Naive thymus-derived CD4-positive, alpha-beta T cell (primary cell): Measurements from ENCODE around the gene GTPBP10. TPM values are rescaled to one million over a fixed set of nuclear protein-coding genes. Genes with fewer than 3 reads are reported as not detected.

Source experiments
- ATAC-seq: fragments of 150-1000 bp; cut with Tn5 transposase; 2 replicates; pipeline ENCODE4 v1.10.0; 2021; ENCODE audit warnings: mild to moderate bottlenecking, moderate library complexity
- CTCF ChIA-PET: fragments of 350-600 bp; sonication (Branson Sonifier 250); formaldehyde crosslinking; loops from one replicate; lab custom pipeline; 2021; ENCODE audit warnings: antibody characterized with exemption; lab: Charles Lee
- POLR2A ChIA-PET: fragments of 350-600 bp; sonication (Branson Sonifier 250); formaldehyde crosslinking; loops from one replicate; lab custom pipeline; 2021; ENCODE audit warnings: antibody characterized with exemption, inconsistent platforms; lab: Charles Lee
- DNase-seq, 9 donors: peaks; one replicate each; pipeline versions ENCODE4 v3.0.0 to v3.0.0-alpha.2; 2020 to 2022; ENCODE audit warnings: mixed read lengths in 1 of 9
- H3K27ac ChIP-seq: one replicate; pipeline ENCODE4 v1.7.0; 2013; ENCODE audit warnings: mild to moderate bottlenecking, low read depth, low read length, moderate library complexity
- H3K27me3 ChIP-seq, 2 donors: one replicate each; pipeline ENCODE4 v1.7.0; 2013; ENCODE audit warnings: low read length in 2 of 2, mild to moderate bottlenecking in 2 of 2, moderate library complexity in 2 of 2; ENCODE audit not compliant: control insufficient read depth in 2 of 2, insufficient read depth in 2 of 2
- H3K36me3 ChIP-seq, 3 experiments: 1 replicate in 2 of 3; 2 replicates in 1 of 3; pipeline ENCODE4 v1.7.0; 2013; ENCODE audit warnings: low read length in 3 of 3, mild to moderate bottlenecking in 3 of 3, moderate library complexity in 1 of 3; ENCODE audit not compliant: insufficient read depth in 3 of 3, control insufficient read depth in 2 of 3
- H3K4me1 ChIP-seq, 2 donors: one replicate each; pipeline ENCODE4 v1.7.0; 2013; ENCODE audit warnings: low read length in 2 of 2, mild to moderate bottlenecking in 2 of 2, moderate library complexity in 1 of 2; ENCODE audit not compliant: control insufficient read depth in 2 of 2, insufficient read depth in 2 of 2
- H3K4me3 ChIP-seq: 2 replicates; pipeline ENCODE4 v1.7.0; 2013; ENCODE audit warnings: mild to moderate bottlenecking, low read length
- H3K9me3 ChIP-seq, 3 experiments: 1 replicate in 2 of 3; 2 replicates in 1 of 3; pipeline ENCODE4 v1.7.0; 2013; ENCODE audit warnings: low read length in 3 of 3; ENCODE audit not compliant: control insufficient read depth in 2 of 3
- H3K27ac Mint-ChIP-seq, 9 donors: one replicate each; pipeline ENCODE4 v1.8.0; 2020 to 2022; ENCODE audit warnings: mixed read lengths in 9 of 9, mild to moderate bottlenecking in 8 of 9, moderate library complexity in 5 of 9, inconsistent platforms in 2 of 9
- H3K27me3 Mint-ChIP-seq, 5 donors: one replicate each; pipeline ENCODE4 v1.8.0; 2021 to 2022; ENCODE audit warnings: mixed read lengths in 5 of 5, mild to moderate bottlenecking in 1 of 5
- H3K36me3 Mint-ChIP-seq, 5 donors: one replicate each; pipeline ENCODE4 v1.8.0; 2020 to 2022; ENCODE audit warnings: mixed read lengths in 5 of 5, mild to moderate bottlenecking in 3 of 5, inconsistent platforms in 1 of 5
- H3K4me1 Mint-ChIP-seq, 7 donors: one replicate each; pipeline ENCODE4 v1.8.0; 2020 to 2022; ENCODE audit warnings: mixed read lengths in 7 of 7, mild to moderate bottlenecking in 3 of 7, inconsistent platforms in 1 of 7
- H3K4me3 Mint-ChIP-seq, 10 donors: one replicate each; pipeline ENCODE4 v1.8.0; 2020 to 2022; ENCODE audit warnings: mild to moderate bottlenecking in 10 of 10, mixed read lengths in 10 of 10, moderate library complexity in 6 of 10, inconsistent platforms in 2 of 10
- H3K9me3 Mint-ChIP-seq, 11 donors: one replicate each; pipeline ENCODE4 v1.8.0; 2020 to 2022; ENCODE audit warnings: mixed read lengths in 11 of 11, mild to moderate bottlenecking in 4 of 11, inconsistent platforms in 1 of 11, moderate library complexity in 1 of 11
- intact Hi-C, 2 donors: fragments of 100-400 bp; cut with micrococcal nuclease; formaldehyde crosslinking; loops; one replicate each; pipeline ENCODE4 v1.15.1; 2023
- polyA plus RNA-seq, 2 donors: library from polyadenylated mRNA; unstranded; fragments of 300-500 nt; fragmentation: Illumina TruSeq; gene quantifications; one replicate each; pipeline ENCODE4 v1.2.3, GENCODE V29; 2021
- total RNA-seq, 6 experiments: library from RNA in 5 of 6; stranded (reverse) in 5 of 6; gene quantifications; 1 replicate in 5 of 6; 2 replicates in 1 of 6; pipeline ENCODE4 v1.2.3 and lab custom pipeline; 2021 to 2026

GTPBP10 gene
- total and polyA plus RNA-seq, 7 experiments from 2014 or later, result 21.5 to 51.4 (median 42.1) TPM

DNA sequence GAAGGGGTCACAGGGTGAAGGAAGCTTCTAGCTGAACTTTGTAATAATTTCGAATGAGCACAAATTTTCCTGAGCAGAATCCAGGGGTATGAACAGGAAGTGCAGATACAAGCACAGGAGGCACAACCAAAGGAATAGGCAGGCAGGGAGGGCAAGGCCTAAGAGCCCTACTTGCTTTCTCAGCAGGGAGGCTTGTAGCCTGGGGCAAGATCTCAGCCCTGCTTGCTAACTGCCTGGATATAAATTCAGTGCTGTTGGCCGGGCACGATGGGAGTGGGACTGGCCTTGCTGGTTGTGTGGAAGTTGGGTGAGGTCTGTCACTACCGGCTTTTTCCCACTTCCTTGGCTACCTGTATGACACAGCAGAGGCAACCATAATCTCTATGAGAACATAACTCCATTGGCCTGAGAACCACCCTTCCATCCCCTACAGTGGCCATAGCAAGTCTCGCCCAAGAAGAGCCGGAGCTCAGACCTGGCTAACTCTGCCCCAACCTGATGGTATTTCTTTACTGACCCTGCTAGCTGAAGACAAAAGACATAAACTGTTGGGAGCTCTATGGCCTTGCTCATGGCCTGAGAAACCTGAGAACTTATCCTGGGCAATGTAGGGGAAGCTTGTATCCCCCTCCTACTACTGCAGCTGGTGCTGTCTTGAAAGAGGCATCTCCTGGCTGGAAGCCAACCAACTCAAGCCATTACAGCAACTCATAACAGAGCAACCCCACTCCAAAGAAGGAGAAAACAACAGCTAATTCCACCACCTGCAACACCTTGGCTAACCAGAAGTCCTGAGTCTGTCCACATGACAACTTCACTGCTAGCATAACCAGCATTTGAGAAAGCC is 84.3 kb downstream of the GTPBP10 start:
- H3K27me3 Mint-ChIP-seq, result peaks cover 2 to 46% (median 42%) of the 10 kb centered on the region in 5 donors
- H3K4me1 Mint-ChIP-seq, result peaks cover 0 to 2% (median 0%) of the 10 kb centered on the region in 7 donors
- no peaks in the 10 kb centered on the region for H3K36me3 ChIP-seq
- no peak overlapping the region for H3K27ac ChIP-seq
- ATAC-seq, result no peak
- peaks cover 0 to 4% (median 0%) of the 10 kb centered on the region in 5 donors for H3K36me3 Mint-ChIP-seq
- no peak overlapping the region for H3K27ac Mint-ChIP-seq
- H3K9me3 ChIP-seq, result peaks cover 0 to 7% (median 0%) of the 10 kb centered on the region in 3 experiments
- CTCF ChIA-PET, result interaction anchor here (1.4 kb wide), 1 partner anchor 266 kb away, joined by 3 read pairs; no protein-coding TSS in a partner anchor
- no peak for DNase-seq
- peaks cover 0 to 21% (median 3%) of the 10 kb centered on the region in 11 donors for H3K9me3 Mint-ChIP-seq
- no peaks in the 10 kb centered on the region for H3K27me3 ChIP-seq
- intact Hi-C loops, result no loop called here
- no peak overlapping the region for H3K4me3 Mint-ChIP-seq
- H3K4me3 ChIP-seq, result no peak overlapping the region
- H3K4me1 ChIP-seq, result no peaks in the 10 kb centered on the region
- POLR2A ChIA-PET, result no interaction called here

GRCh38 chr7:90432752-90433151 is 86.2 kb downstream of the GTPBP10 start:
- no peak overlapping the region for H3K4me3 Mint-ChIP-seq
- Histone ChIP-seq H3K4me1 (no peaks in the 10 kb centered on the region), H3K9me3 (peaks cover 0 to 7% (median 0%) of the 10 kb centered on the region in 3 experiments), H3K27ac (no peak overlapping the region), H3K4me3 (no peak overlapping the region), H3K27me3 (no peaks in the 10 kb centered on the region), H3K36me3 (no peaks in the 10 kb centered on the region)
- peaks cover 0 to 4% (median 0%) of the 10 kb centered on the region in 5 donors for H3K36me3 Mint-ChIP-seq
- no peaks in the 10 kb centered on the region for H3K4me1 Mint-ChIP-seq
- no peak for DNase-seq
- POLR2A ChIA-PET, result no interaction called here
- intact Hi-C loops, result no loop called here
- no peak for ATAC-seq
- H3K27me3 Mint-ChIP-seq, result peaks cover 8 to 59% (median 48%) of the 10 kb centered on the region in 5 donors
- CTCF ChIA-PET, result interaction anchor here (0.7 kb wide), 1 partner anchor 10 kb away, joined by 3 read pairs; no protein-coding TSS in a partner anchor
- peaks cover 0 to 21% (median 4%) of the 10 kb centered on the region in 11 donors for H3K9me3 Mint-ChIP-seq
- no peak overlapping the region for H3K27ac Mint-ChIP-seq

- peaks cover 0 to 21% (median 4%) of the 10 kb centered on the region in 11 donors for H3K9me3 Mint-ChIP-seq
- CTCF ChIA-PET, result interaction anchor here (0.7 kb wide), 1 partner anchor 10 kb away, joined by 3 read pairs; no protein-coding TSS in a partner anchor
- no peak for DNase-seq
Observed at GRCh38 chr7:90433221-90433620, 86.7 kb downstream of the GTPBP10 start.

More at GRCh38 chr7:90433221-90433620, 86.7 kb downstream of the GTPBP10 start:
- Histone ChIP-seq H3K27me3 (no peaks in the 10 kb centered on the region), H3K4me3 (no peak overlapping the region), H3K4me1 (no peaks in the 10 kb centered on the region), H3K9me3 (peaks cover 0 to 7% (median 0%) of the 10 kb centered on the region in 3 experiments), H3K36me3 (no peaks in the 10 kb centered on the region), H3K27ac (no peak overlapping the region)
- H3K27ac Mint-ChIP-seq, result no peak overlapping the region
- intact Hi-C loops, result no loop called here
- no peak for ATAC-seq
- H3K4me3 Mint-ChIP-seq, result no peak overlapping the region
- H3K27me3 Mint-ChIP-seq, result peaks cover 10 to 60% (median 48%) of the 10 kb centered on the region in 5 donors
- H3K4me1 Mint-ChIP-seq, result no peaks in the 10 kb centered on the region
- POLR2A ChIA-PET, result no interaction called here
- H3K36me3 Mint-ChIP-seq, result peaks cover 0 to 4% (median 0%) of the 10 kb centered on the region in 5 donors

Other genes with a start within 250 kb of the GTPBP10 start
- under 1 TPM in 1 of 5 experiments, not detected in 4; 0.46 TPM for gene STEAP1, start 192.2 kb upstream of the GTPBP10 start, total RNA-seq
- gene STEAP1, start 192.2 kb upstream of the GTPBP10 start, polyA plus RNA-seq, result not detected
- under 1 TPM in 1 of 5 experiments, not detected in 4; 0.05 TPM for gene STEAP2, start 135.0 kb upstream of the GTPBP10 start, total RNA-seq
- not detected for gene STEAP2, start 135.0 kb upstream of the GTPBP10 start, polyA plus RNA-seq
- gene CFAP69, start 101.5 kb upstream of the GTPBP10 start, total RNA-seq, result under 1 TPM in 2 of 5 experiments, not detected in 3; 0.30 to 0.80 TPM
- not detected for gene CFAP69, start 101.5 kb upstream of the GTPBP10 start, polyA plus RNA-seq
- not detected for gene FAM237B, start 25.4 kb upstream of the GTPBP10 start, total RNA-seq
- gene FAM237B, start 25.4 kb upstream of the GTPBP10 start, polyA plus RNA-seq, result not detected
- gene CLDN12, start 56.7 kb downstream of the GTPBP10 start, total RNA-seq, result 1 to 10 TPM in 4 of 5 experiments, under 1 TPM in 1; 0.76 to 3.9 (median 2.0) TPM
- under 1 TPM; 0.41 to 0.56 TPM for gene CLDN12, start 56.7 kb downstream of the GTPBP10 start, polyA plus RNA-seq
- not detected for gene PTTG1IP2, start 122.9 kb downstream of the GTPBP10 start, total RNA-seq
- gene PTTG1IP2, start 122.9 kb downstream of the GTPBP10 start, polyA plus RNA-seq, result not detected
- gene CDK14, start 249.6 kb downstream of the GTPBP10 start, total RNA-seq, result 1 to 10 TPM in 3 of 5 experiments, under 1 TPM in 2; 0.05 to 9.9 (median 1.0) TPM
- under 1 TPM in 1 of 2 donors, not detected in 1; 0.43 TPM for gene CDK14, start 249.6 kb downstream of the GTPBP10 start, polyA plus RNA-seq